Neutrophil (primary cell): ENCODE results near the gene TOB2.

Source experiments
- H3K27ac ChIP-seq: fragments of 200-600 bp; sonication (generic); 2 replicates; pipeline ENCODE4 v1.5.1; 2016; ENCODE audit warnings: mild to moderate bottlenecking, moderate library complexity
- H3K27me3 ChIP-seq: fragments of 200-600 bp; sonication (generic); 2 replicates; pipeline ENCODE4 v1.6.0; 2016; ENCODE audit warnings: mild to moderate bottlenecking
- H3K36me3 ChIP-seq: fragments of 200-600 bp; sonication (generic); 2 replicates; pipeline ENCODE4 v1.5.1; 2017
- H3K4me1 ChIP-seq, 2 experiments: fragments of 200-600 bp in 1 of 2; sonication (generic) in 1 of 2; 1 replicate in 1 of 2; 2 replicates in 1 of 2; pipeline versions ENCODE4 v1.5.1 to v1.6.1; 2013 to 2016; ENCODE audit warnings: low read depth in 1 of 2, low read length in 1 of 2, mild to moderate bottlenecking in 1 of 2, moderate library complexity in 1 of 2; ENCODE audit not compliant: control insufficient read depth in 1 of 2, insufficient read depth in 1 of 2
- H3K4me3 ChIP-seq, 2 experiments: fragments of 200-600 bp in 1 of 2; sonication (generic) in 1 of 2; 1 replicate in 1 of 2; 2 replicates in 1 of 2; pipeline ENCODE4 v1.5.1; 2013 to 2016; ENCODE audit warnings: low read depth in 1 of 2, low read length in 1 of 2, mild to moderate bottlenecking in 1 of 2, moderate library complexity in 1 of 2
- H3K9me3 ChIP-seq: fragments of 200-600 bp; sonication (generic); 2 replicates; pipeline ENCODE4 v1.5.1; 2016
- CTCF ChIP-seq: fragments of 200-600 bp; sonication (generic); IDR thresholded peaks from 2 replicates; pipeline ENCODE4 v1.5.1; 2016; ENCODE audit warnings: antibody characterized with exemption

TOB2 gene

GRCh38 chr22:41480397-41480735, 33.8 kb upstream of the TOB2 start:
- H3K36me3 ChIP-seq, result peaks cover 7% of the 10 kb centered on the region
- no peak for TF ChIP-seq CTCF
- H3K27ac ChIP-seq, result no peak overlapping the region
- no peak overlapping the region for H3K4me3 ChIP-seq
- no peaks in the 10 kb centered on the region for H3K9me3 ChIP-seq
- H3K4me1 ChIP-seq, result peaks cover 10 to 14% of the 10 kb centered on the region in 2 experiments
- no peaks in the 10 kb centered on the region for H3K27me3 ChIP-seq

- Histone ChIP-seq H3K27me3 (no peaks in the 10 kb centered on the region), H3K9me3 (no peaks in the 10 kb centered on the region), H3K4me3 (no peak overlapping the region), H3K27ac (no peak overlapping the region), H3K4me1 (peaks cover 7 to 11% of the 10 kb centered on the region in 2 experiments), H3K36me3 (peaks cover 7% of the 10 kb centered on the region)
- no peak for TF ChIP-seq CTCF
Observed at GRCh38 chr22:41479671-41480396, 33.2 kb upstream of the TOB2 start.

GRCh38 chr22:41478891-41479521, 32.4 kb upstream of the TOB2 start:
- no peak overlapping the region for H3K4me3 ChIP-seq
- no peaks in the 10 kb centered on the region for H3K27me3 ChIP-seq
- H3K9me3 ChIP-seq, result no peaks in the 10 kb centered on the region
- H3K27ac ChIP-seq, result no peak overlapping the region
- no peak for TF ChIP-seq CTCF
- H3K4me1 ChIP-seq, result peaks cover 7 to 10% of the 10 kb centered on the region in 2 experiments
- peaks cover 7% of the 10 kb centered on the region for H3K36me3 ChIP-seq

- no peak for TF ChIP-seq CTCF
- H3K9me3 ChIP-seq, result no peaks in the 10 kb centered on the region
- H3K4me1 ChIP-seq, result peaks cover 7 to 10% of the 10 kb centered on the region in 2 experiments
- no peak overlapping the region for H3K27ac ChIP-seq
- H3K36me3 ChIP-seq, result peaks cover 7% of the 10 kb centered on the region
- H3K27me3 ChIP-seq, result no peaks in the 10 kb centered on the region
- H3K4me3 ChIP-seq, result no peak overlapping the region
Observed at GRCh38 chr22:41478473-41478872, 31.9 kb upstream of the TOB2 start.

- Histone ChIP-seq H3K4me3 (no peak overlapping the region), H3K4me1 (peaks cover 9 to 13% of the 10 kb centered on the region in 2 experiments), H3K36me3 (no peaks in the 10 kb centered on the region), H3K9me3 (no peaks in the 10 kb centered on the region), H3K27me3 (no peaks in the 10 kb centered on the region), H3K27ac (no peak overlapping the region)
- TF ChIP-seq CTCF, result no peak
Observed at GRCh38 chr22:41474872-41475451, 28.4 kb upstream of the TOB2 start.
